HepG2 (cell line): ENCODE measurements around the gene CRYM. TPM values are rescaled to one million over a fixed set of nuclear protein-coding genes. Genes with fewer than 3 reads are reported as not detected.

Source experiments
- ADNP ChIP-seq: sonication (generic); formaldehyde crosslinking; IDR thresholded peaks from 2 replicates; pipeline ENCODE4 v1.4.0; 2020; ENCODE audit warnings: missing genetic modification reagents
- CHD4 ChIP-seq: fragments of 200-600 bp; sonication (generic); IDR thresholded peaks from 2 replicates; pipeline ENCODE4 v1.7.0; 2017; ENCODE audit warnings: mild to moderate bottlenecking, low read length, borderline replicate concordance
- ESRRA ChIP-seq: sonication (generic); formaldehyde crosslinking; IDR thresholded peaks from 2 replicates; pipeline ENCODE4 v1.5.1; 2020; ENCODE audit warnings: mild to moderate bottlenecking, low read depth, missing genetic modification reagents
- IKZF1 ChIP-seq: fragments of 450-650 bp; IDR thresholded peaks from 2 replicates; pipeline ENCODE4 v1.7.1; 2016
- MAFF ChIP-seq: IDR thresholded peaks from 2 replicates; pipeline ENCODE4 v1.6.1; 2011; ENCODE audit warnings: low read depth, low read length, improper control_type of control experiment
- MXI1 ChIP-seq: IDR thresholded peaks from 3 replicates; pipeline ENCODE4 v1.6.1; 2012; ENCODE audit warnings: low read depth, low read length, inconsistent platforms, borderline replicate concordance
- NBN ChIP-seq: fragments of 450-650 bp; conservative IDR thresholded peaks from 2 replicates; pipeline ENCODE4 v1.6.1; 2017
- NCOA1 ChIP-seq: sonication (generic); formaldehyde crosslinking; IDR thresholded peaks from 2 replicates; pipeline ENCODE4 v1.9.0; 2021; ENCODE audit warnings: missing genetic modification reagents
- RBM39 ChIP-seq: fragments of 200-400 bp; formaldehyde crosslinking; IDR thresholded peaks from one replicate; pipeline ENCODE4 v1.6.1; 2018; ENCODE audit warnings: antibody characterized with exemption, mild to moderate bottlenecking, low read depth, low read length; ENCODE audit not compliant: poor library complexity, severe bottlenecking
- SKI ChIP-seq: fragments of 450-650 bp; IDR thresholded peaks from one replicate; pipeline ENCODE4 v1.6.1; 2018; ENCODE audit warnings: mild to moderate bottlenecking; ENCODE audit not compliant: partially characterized antibody
- TAF1 ChIP-seq: sonication (generic); formaldehyde crosslinking; IDR thresholded peaks from 2 replicates; pipeline ENCODE4 v1.4.0; 2020; ENCODE audit warnings: missing genetic modification reagents
- TP53 ChIP-seq: sonication (generic); formaldehyde crosslinking; conservative IDR thresholded peaks from 2 replicates; pipeline ENCODE4 v1.4.0; 2020; ENCODE audit warnings: missing genetic modification reagents
- ZIK1 ChIP-seq: sonication (generic); formaldehyde crosslinking; IDR thresholded peaks from 2 replicates; pipeline ENCODE4 v1.5.0; 2020; ENCODE audit warnings: mild to moderate bottlenecking, low read depth, missing genetic modification reagents, borderline replicate concordance
- ZNF274 ChIP-seq: sonication (generic); formaldehyde crosslinking; IDR thresholded peaks from 2 replicates; pipeline ENCODE4 v1.5.1; 2020; ENCODE audit warnings: mild to moderate bottlenecking, missing genetic modification reagents
- ZNF33B ChIP-seq: sonication (generic); formaldehyde crosslinking; IDR thresholded peaks from 2 replicates; pipeline ENCODE4 v1.5.1; 2020; ENCODE audit warnings: mild to moderate bottlenecking, missing genetic modification reagents
- ZNF343 ChIP-seq: sonication (generic); formaldehyde crosslinking; IDR thresholded peaks from 2 replicates; pipeline ENCODE4 v1.4.0; 2020; ENCODE audit warnings: mild to moderate bottlenecking, missing genetic modification reagents
- ZNF44 ChIP-seq: sonication (generic); formaldehyde crosslinking; IDR thresholded peaks from 2 replicates; pipeline ENCODE4 v1.5.1; 2020; ENCODE audit warnings: mild to moderate bottlenecking, missing genetic modification reagents
- ZNF543 ChIP-seq: sonication (generic); formaldehyde crosslinking; IDR thresholded peaks from 2 replicates; pipeline ENCODE4 v1.4.0; 2020; ENCODE audit warnings: mild to moderate bottlenecking, missing genetic modification reagents
- ZNF567 ChIP-seq: sonication (generic); formaldehyde crosslinking; IDR thresholded peaks from 2 replicates; pipeline ENCODE4 v1.8.1; 2023; ENCODE audit warnings: mild to moderate bottlenecking, missing genetic modification reagents, borderline replicate concordance
- ZNF672 ChIP-seq: sonication (generic); formaldehyde crosslinking; IDR thresholded peaks from 2 replicates; pipeline ENCODE4 v1.8.1; 2022; ENCODE audit warnings: missing genetic modification reagents
- ZNF710 ChIP-seq: sonication (generic); formaldehyde crosslinking; IDR thresholded peaks from 2 replicates; pipeline ENCODE4 v1.5.0; 2020; ENCODE audit warnings: mild to moderate bottlenecking, missing genetic modification reagents, borderline replicate concordance
- ZSCAN12 ChIP-seq: sonication (generic); formaldehyde crosslinking; IDR thresholded peaks from 2 replicates; pipeline ENCODE4 v1.9.0; 2021; ENCODE audit warnings: mild to moderate bottlenecking, missing genetic modification reagents
- ZUFSP ChIP-seq: sonication (generic); formaldehyde crosslinking; IDR thresholded peaks from 2 replicates; pipeline ENCODE4 v1.9.0; 2021; ENCODE audit warnings: missing genetic modification reagents, mild to moderate bottlenecking, borderline replicate concordance
- ZZZ3 ChIP-seq: sonication (generic); formaldehyde crosslinking; IDR thresholded peaks from 2 replicates; pipeline ENCODE4 v1.4.0; 2020; ENCODE audit warnings: missing genetic modification reagents, mild to moderate bottlenecking, borderline replicate concordance
- polyA plus RNA-seq, 8 experiments: library from polyadenylated mRNA; depleted of rRNA in 3 of 8; stranded (reverse) in 7 of 8; unstranded in 1 of 8; fragments of >200 nt; fragmentation: Illumina TruSeq in 4 of 8; extraction: Trizol in 4 of 8; gene quantifications; 2 replicates each; pipeline versions ENCODE4 v1.2.1 to v1.2.3, GENCODE V29; 2011 to 2016; ENCODE audit warnings: low read depth in 4 of 8, missing spikeins in 1 of 8, mixed read lengths in 1 of 8; ENCODE audit not compliant: insufficient read depth in 1 of 8
- total RNA-seq, 5 experiments: library from RNA; depleted of rRNA; stranded (reverse); fragments of >200 nt; fragmentation: Illumina TruSeq; extraction: Trizol; gene quantifications; 2 replicates each; pipeline ENCODE4 v1.2.3, GENCODE V29; 2016; ENCODE audit warnings: low read depth in 1 of 5
- TF ChIP-seq, protein P1 (sequence below): sonication (generic); formaldehyde crosslinking; IDR thresholded peaks from 2 replicates; pipeline ENCODE4 v1.4.0; 2020; ENCODE audit warnings: mild to moderate bottlenecking, missing genetic modification reagents

Gene CRYM
- total and polyA plus RNA-seq, 2 of the 13 experiments (the other 11 are each of a cell fraction or from before 2014, with no cell fraction given), result 1.9 to 2.2 TPM

DNA sequence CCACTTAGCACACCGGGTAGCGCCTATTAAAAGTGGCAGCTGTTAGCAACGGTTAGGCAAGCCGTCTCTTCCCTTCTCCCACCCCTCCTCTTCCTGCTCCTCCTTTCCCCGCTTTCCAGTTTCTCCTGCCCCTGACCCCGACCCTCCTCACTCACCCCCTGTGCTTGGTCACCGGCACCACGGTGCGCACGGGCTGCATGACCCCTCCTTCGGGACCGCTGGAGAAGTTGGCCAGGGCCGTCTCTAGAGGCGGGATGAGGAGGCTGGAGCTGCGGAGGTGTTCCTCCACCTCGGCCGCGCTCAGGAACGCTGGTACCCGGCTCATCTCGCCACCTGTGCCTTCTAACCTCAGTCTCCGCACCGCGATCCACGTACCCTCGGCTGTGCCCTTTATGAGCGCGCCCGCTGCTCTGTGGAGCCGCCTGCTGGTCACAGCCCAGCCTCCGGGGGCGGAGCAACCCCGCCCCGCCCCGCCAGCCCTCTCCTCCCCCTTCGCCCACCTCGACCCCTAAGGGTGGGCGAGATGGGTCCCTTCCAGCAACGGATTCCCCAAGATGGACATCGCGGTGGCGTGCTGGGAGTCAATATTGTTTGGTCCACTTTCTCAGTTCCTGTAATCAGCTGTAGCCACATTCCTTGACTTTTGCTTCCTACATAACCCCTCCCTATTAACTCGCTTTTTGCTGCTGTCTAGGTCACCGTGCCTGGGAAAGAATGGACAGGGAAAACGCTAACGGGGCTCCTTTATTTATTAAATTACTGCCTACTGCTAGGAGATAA is at the start of gene CRYM (continued):
- peak; percentile 92 for TF ChIP-seq ADNP (CRISPR knock-in tag)
- no peak for TF ChIP-seq ZNF44 (CRISPR knock-in tag)
- TF ChIP-seq RBM39, result peak; percentile 81
- TF ChIP-seq ZNF672 (CRISPR knock-in tag), result no peak
- 0 out of 2 replicates have a peak, but pooled peaks have one; percentile 43 for TF ChIP-seq ZNF543 (CRISPR knock-in tag)
- TF ChIP-seq CHD4, result no peak; the same call in 1 of the 2 replicates
- 0 out of 2 replicates have a peak, but pooled peaks have one; percentile 48 for TF ChIP-seq ZZZ3 (CRISPR knock-in tag)
- TF ChIP-seq NBN, result no peak
- peak; percentile 87; the same call in 1 of the 2 replicates for TF ChIP-seq ESRRA (CRISPR knock-in tag)
- TF ChIP-seq TAF1 (CRISPR knock-in tag), result peak; percentile 10; the same call in 1 of the 2 replicates
- no peak for TF ChIP-seq ZSCAN12 (CRISPR knock-in tag)
- no peak for TF ChIP-seq SKI
- peak; percentile 79; the same call in 1 of the 2 replicates for TF ChIP-seq ZNF567 (CRISPR knock-in tag)
- TF ChIP-seq, protein P1, sequence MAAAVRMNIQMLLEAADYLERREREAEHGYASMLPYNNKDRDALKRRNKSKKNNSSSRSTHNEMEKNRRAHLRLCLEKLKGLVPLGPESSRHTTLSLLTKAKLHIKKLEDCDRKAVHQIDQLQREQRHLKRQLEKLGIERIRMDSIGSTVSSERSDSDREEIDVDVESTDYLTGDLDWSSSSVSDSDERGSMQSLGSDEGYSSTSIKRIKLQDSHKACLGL (CRISPR knock-in tag), result 0 out of 2 replicates have a peak, but pooled peaks have one; percentile 46
- 0 out of 2 replicates have a peak, but pooled peaks have one; percentile 18 for TF ChIP-seq ZNF274 (CRISPR knock-in tag)
- TF ChIP-seq MAFF, result no peak
- TF ChIP-seq ZNF710, result peak; percentile 73; the same call in 1 of the 2 replicates
- TF ChIP-seq ZNF33B (CRISPR knock-in tag), result 0 out of 2 replicates have a peak, but pooled peaks have one; percentile 25
- no peak for TF ChIP-seq TP53
- TF ChIP-seq ZUFSP (CRISPR knock-in tag), result no peak
- TF ChIP-seq IKZF1, result no peak
- TF ChIP-seq MXI1, result 0 out of 3 replicates have a peak, but pooled peaks have one; percentile 45
- TF ChIP-seq ZNF343, result peak; percentile 79; the same call in 1 of the 2 replicates
- no peak for TF ChIP-seq NCOA1 (CRISPR knock-in tag)
- TF ChIP-seq ZIK1 (CRISPR knock-in tag), result 0 out of 2 replicates have a peak, but pooled peaks have one; percentile 72
